ENCODE results near the gene PDF. TPM values are rescaled to one million over a fixed set of nuclear protein-coding genes. Genes with fewer than 3 reads are reported as not detected.
"Not testable (repeated sequence)": the region's sequence is repeated elsewhere in the genome, so short reads cannot be mapped to it uniquely, and the experiment has no call there.

Gene PDF
- total and polyA plus RNA-seq, 2 donors (not counting 1 experiment from before 2014, with no cell fraction given): 8.7 to 14.4 TPM

GRCh38 chr16:69293401-69293800 is 37.0 kb downstream of the PDF start:
- no peak overlapping the region for H3K9ac ChIP-seq (ENCODE audit: insufficient read depth, low read length)
- no peak overlapping the region for H3K4me3 ChIP-seq (replicated peaks in 1 of 4; ENCODE audit: control extremely low read depth in 1 of 4, insufficient read depth in 1 of 4, low read depth in 3 of 4, low read length in 4 of 4)
- peaks cover 1% of the 10 kb centered on the region for H3K36me3 ChIP-seq (ENCODE audit: control insufficient read depth, insufficient read depth, low read length)
- no peaks in the 10 kb centered on the region for H3K27me3 ChIP-seq (ENCODE audit: control insufficient read depth, insufficient read depth, low read length)
- TF ChIP-seq CTCF (conservative IDR thresholded peaks at IDR 0.05 in 1 of 2, IDR thresholded peaks at IDR 0.05 in 1 of 2; ENCODE audit: low read depth in 1 of 2, low read length in 2 of 2) (no peak), EZH2 (IDR thresholded peaks at IDR 0.05; ENCODE audit: low read length, missing control alignments) (no peak)
- no peak overlapping the region for H3K4me2 ChIP-seq (ENCODE audit: extremely low read depth, insufficient read depth, low read length)
- no peak overlapping the region for H3K27ac ChIP-seq (ENCODE audit: insufficient read depth, low read length)
- no peak overlapping the region for H2AFZ ChIP-seq (ENCODE audit: low read length)
- no peaks in the 10 kb centered on the region for H3K79me2 ChIP-seq (ENCODE audit: control insufficient read depth, insufficient read depth, low read length)
- no peaks in the 10 kb centered on the region for H3K9me3 ChIP-seq (ENCODE audit: control insufficient read depth, insufficient read depth, low read depth, low read length)
- no peaks in the 10 kb centered on the region for H4K20me1 ChIP-seq (ENCODE audit: control insufficient read depth, extremely low read depth, insufficient read depth, low read length)
- DNase-seq (ENCODE audit: low read depth in 2 of 2): no peak
- H3K4me1 ChIP-seq (ENCODE audit: control insufficient read depth, extremely low read depth, insufficient read depth, low read length): no peaks in the 10 kb centered on the region

- not testable (repeated sequence) for H3K4me2 ChIP-seq (ENCODE audit: extremely low read depth, insufficient read depth, low read length); H3K79me2 ChIP-seq (ENCODE audit: control insufficient read depth, insufficient read depth, low read length); H3K27ac ChIP-seq (ENCODE audit: insufficient read depth, low read length); H3K9ac ChIP-seq (ENCODE audit: insufficient read depth, low read length); DNase-seq (ENCODE audit: low read depth in 2 of 2); H3K27me3 ChIP-seq (ENCODE audit: control insufficient read depth, insufficient read depth, low read length); H3K4me3 ChIP-seq (replicated peaks in 1 of 4; ENCODE audit: control extremely low read depth in 1 of 4, insufficient read depth in 1 of 4, low read depth in 3 of 4, low read length in 4 of 4); H3K9me3 ChIP-seq (ENCODE audit: control insufficient read depth, insufficient read depth, low read depth, low read length); H3K36me3 ChIP-seq (ENCODE audit: control insufficient read depth, insufficient read depth, low read length); H4K20me1 ChIP-seq (ENCODE audit: control insufficient read depth, extremely low read depth, insufficient read depth, low read length); H3K4me1 ChIP-seq (ENCODE audit: control insufficient read depth, extremely low read depth, insufficient read depth, low read length); H2AFZ ChIP-seq (ENCODE audit: low read length)
Observed at GRCh38 chr16:69291657-69292056, 38.7 kb downstream of the PDF start.

GRCh38 chr16:69286941-69287713 is 43.3 kb downstream of the PDF start:
- Histone ChIP-seq H4K20me1 (ENCODE audit: control insufficient read depth, extremely low read depth, insufficient read depth, low read length) (no peaks in the 10 kb centered on the region), H3K4me3 (replicated peaks in 1 of 4; ENCODE audit: control extremely low read depth in 1 of 4, insufficient read depth in 1 of 4, low read depth in 3 of 4, low read length in 4 of 4) (no peak overlapping the region), H3K9ac (ENCODE audit: insufficient read depth, low read length) (no peak overlapping the region), H3K27me3 (ENCODE audit: control insufficient read depth, insufficient read depth, low read length) (no peaks in the 10 kb centered on the region), H3K79me2 (ENCODE audit: control insufficient read depth, insufficient read depth, low read length) (peaks cover 2% of the 10 kb centered on the region), H3K4me2 (ENCODE audit: extremely low read depth, insufficient read depth, low read length) (no peak overlapping the region), H2AFZ (ENCODE audit: low read length) (no peak overlapping the region), H3K27ac (ENCODE audit: insufficient read depth, low read length) (peak overlapping the region; percentile 26), H3K9me3 (ENCODE audit: control insufficient read depth, insufficient read depth, low read depth, low read length) (no peaks in the 10 kb centered on the region), H3K36me3 (ENCODE audit: control insufficient read depth, insufficient read depth, low read length) (peaks cover 6% of the 10 kb centered on the region), H3K4me1 (ENCODE audit: control insufficient read depth, extremely low read depth, insufficient read depth, low read length) (no peaks in the 10 kb centered on the region)
- peak; percentile 52 to 89 for DNase-seq (ENCODE audit: low read depth in 2 of 2)
- TF ChIP-seq CTCF (conservative IDR thresholded peaks at IDR 0.05 in 1 of 2, IDR thresholded peaks at IDR 0.05 in 1 of 2; ENCODE audit: low read depth in 1 of 2, low read length in 2 of 2) (peak; percentile 6 to 45), EZH2 (IDR thresholded peaks at IDR 0.05; ENCODE audit: low read length, missing control alignments) (no peak)

Measured in fibroblast of lung (primary cell).